RPMI8226 (cell line): ENCODE results near the gene STIM2.

ENCODE experiments used
- DNase-seq: peaks from one replicate; pipeline ENCODE4 v3.0.0-alpha.2; 2015

Gene STIM2

GRCh38 chr4:27048429-27049238 lies 188.0 kb downstream of the STIM2 start:
- DNase-seq, result peak; percentile 6

- no peak for DNase-seq
Observed at GRCh38 chr4:27049239-27049829, 188.7 kb downstream of the STIM2 start.

- no peak for DNase-seq
Observed at GRCh38 chr4:27050731-27051130, 190.1 kb downstream of the STIM2 start.

- no peak for DNase-seq
Observed at GRCh38 chr4:27055221-27055760, 194.7 kb downstream of the STIM2 start.

- no peak for DNase-seq
Observed at GRCh38 chr4:27056281-27056680, 195.6 kb downstream of the STIM2 start.

GRCh38 chr4:27057053-27057452 lies 196.4 kb downstream of the STIM2 start:
- DNase-seq, result no peak

- peak; percentile 9 for DNase-seq
Observed at GRCh38 chr4:27057662-27058061, 197.0 kb downstream of the STIM2 start.

- DNase-seq, result no peak
Observed at GRCh38 chr4:27058819-27059406, 198.3 kb downstream of the STIM2 start.

- DNase-seq, result no peak
Observed at GRCh38 chr4:27059446-27059845, 198.8 kb downstream of the STIM2 start.

- no peak for DNase-seq
Observed at GRCh38 chr4:27062256-27062655, 201.6 kb downstream of the STIM2 start.

- no peak for DNase-seq
Observed at GRCh38 chr4:27066591-27066990, 205.9 kb downstream of the STIM2 start.

GRCh38 chr4:27068151-27068867 lies 207.7 kb downstream of the STIM2 start:
- DNase-seq, result no peak
